GM19328 (cell line): Measurements from ENCODE around the gene TMEM208.

Source experiments
- ATAC-seq: cut with Tn5 transposase; IDR thresholded peaks from one replicate; pipeline ENCODE4 v1.9.1; 2021; ENCODE audit warnings: mild to moderate bottlenecking, moderate library complexity; ENCODE audit not compliant: unreplicated experiment

Gene TMEM208

DNA sequence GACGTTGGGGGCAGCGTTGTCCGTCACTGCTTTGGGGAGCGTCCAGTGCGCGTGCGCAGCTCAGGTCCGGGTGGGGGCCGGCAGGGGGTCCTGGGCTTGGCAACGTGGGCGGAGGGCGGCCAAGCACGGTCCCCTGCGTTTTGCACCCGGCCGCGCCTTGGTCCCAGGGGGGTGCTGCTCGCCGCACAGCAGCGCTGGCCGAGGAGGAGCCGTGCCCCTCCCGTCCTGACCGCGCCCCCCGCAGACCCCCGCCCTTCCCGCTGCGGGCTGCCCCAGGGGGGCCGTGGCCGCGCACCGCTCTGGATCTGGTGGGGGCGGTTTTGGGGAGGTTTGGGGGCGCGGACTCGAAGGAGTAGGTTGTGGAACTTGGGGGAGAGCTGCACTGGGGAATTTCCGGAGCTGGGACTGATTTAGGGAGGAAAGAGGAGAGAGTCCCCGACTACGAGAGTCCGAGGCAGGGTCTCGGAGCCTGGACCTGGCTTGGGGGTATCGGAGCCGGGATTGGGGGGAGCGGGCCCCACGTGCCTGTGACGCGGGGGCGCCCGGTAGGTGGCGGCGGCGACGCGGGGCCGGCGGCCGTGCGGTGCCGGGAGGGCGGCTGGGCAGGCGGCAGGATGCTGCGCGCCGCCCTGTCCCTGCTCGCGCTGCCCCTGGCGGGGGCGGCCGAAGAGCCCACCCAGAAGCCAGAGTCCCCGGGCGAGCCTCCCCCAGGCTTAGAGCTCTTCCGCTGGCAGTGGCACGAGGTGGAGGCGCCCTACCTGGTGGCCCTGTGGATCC, 21.7 kb downstream of the TMEM208 start, which contains the start of gene SLC9A5:
TSS of gene SLC9A5 (plus strand) at position 579 of the 777 bp plus-strand sequence. CDS start at position 615, 36 bp downstream.
- ATAC-seq: no peak

DNA sequence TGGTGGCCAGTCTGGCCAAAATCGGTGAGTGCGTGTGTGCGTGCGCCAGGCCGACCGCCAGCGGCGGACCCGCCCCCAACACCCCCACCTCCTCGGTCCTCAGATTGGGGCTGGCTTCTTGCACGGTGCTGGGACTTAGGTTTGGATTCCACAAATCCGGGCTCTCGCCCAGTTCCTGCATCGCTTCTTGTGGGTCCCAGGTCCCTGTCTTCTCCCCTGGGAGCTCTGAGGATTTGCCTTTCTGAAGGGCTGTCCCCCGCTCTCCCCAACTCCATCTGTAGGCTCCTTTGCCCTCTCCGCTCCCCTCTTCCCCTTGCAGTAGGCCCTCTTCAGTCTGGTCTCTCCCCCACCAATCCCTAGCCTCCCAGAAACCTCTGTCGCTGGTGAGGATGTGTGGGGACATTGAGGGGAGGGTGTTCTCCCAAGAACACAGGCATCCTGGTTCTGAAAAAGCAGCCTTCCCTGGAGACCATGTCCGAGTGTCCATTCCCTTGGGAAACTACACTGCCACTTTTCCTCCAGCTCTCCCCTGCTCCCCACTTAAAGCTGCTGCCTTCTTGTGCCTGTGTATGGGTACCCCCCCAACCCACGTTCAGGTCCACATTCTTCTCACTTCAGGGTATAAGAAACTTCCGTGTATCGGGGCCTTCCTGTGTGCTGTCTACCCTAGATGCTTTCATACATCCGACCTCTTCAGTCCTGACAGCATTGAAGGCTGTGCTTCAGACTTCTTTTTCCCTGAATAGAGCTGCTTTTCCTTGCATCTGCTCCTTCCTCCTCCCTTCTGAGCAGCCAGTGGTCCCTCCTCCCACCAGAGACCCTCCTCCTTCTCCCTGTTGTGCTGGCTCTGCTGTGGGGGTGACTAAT, 22.5 kb downstream of the TMEM208 start:
- no peak for ATAC-seq

GRCh38 chr16:67250045-67250327, 23.1 kb downstream of the TMEM208 start:
- no peak for ATAC-seq

DNA sequence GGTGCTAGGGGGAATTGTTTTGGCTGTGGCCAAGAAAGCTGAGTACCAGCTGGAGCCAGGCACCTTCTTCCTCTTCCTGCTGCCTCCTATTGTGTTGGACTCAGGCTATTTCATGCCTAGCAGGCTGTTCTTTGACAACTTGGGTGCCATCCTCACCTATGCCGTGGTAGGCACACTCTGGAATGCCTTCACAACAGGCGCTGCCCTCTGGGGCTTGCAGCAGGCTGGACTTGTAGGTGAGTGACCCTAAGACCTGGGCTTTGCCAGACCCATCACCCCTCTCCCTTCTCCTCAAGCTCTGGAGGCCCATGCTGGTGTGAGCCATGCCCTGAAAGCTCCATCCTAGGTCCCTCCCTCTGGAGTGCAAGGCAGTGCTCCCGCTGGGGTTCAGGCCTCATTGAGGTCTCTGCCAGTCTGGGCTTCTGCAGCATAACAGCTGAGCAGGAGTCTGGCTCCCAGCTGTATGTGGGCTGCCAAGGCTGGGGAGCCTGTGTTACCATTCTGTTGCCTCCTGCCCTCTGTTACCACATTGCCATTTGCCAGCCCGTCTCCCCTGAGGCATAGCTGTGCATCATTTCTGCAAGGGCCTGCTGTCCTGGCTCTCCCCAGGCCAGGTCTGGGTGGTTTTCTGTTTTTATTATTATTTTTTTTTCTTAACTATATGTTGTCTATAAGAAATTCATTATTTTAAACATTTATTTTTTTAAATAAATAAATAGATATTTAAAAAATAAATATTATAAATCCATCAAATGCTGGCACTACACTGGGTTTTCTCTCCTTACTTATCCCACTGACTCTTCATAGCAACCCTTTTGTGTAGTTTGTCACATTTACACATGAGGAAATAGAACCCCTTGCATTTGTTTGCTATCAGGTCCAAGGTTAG, 25.9 kb downstream of the TMEM208 start:
- no peak for ATAC-seq

DNA sequence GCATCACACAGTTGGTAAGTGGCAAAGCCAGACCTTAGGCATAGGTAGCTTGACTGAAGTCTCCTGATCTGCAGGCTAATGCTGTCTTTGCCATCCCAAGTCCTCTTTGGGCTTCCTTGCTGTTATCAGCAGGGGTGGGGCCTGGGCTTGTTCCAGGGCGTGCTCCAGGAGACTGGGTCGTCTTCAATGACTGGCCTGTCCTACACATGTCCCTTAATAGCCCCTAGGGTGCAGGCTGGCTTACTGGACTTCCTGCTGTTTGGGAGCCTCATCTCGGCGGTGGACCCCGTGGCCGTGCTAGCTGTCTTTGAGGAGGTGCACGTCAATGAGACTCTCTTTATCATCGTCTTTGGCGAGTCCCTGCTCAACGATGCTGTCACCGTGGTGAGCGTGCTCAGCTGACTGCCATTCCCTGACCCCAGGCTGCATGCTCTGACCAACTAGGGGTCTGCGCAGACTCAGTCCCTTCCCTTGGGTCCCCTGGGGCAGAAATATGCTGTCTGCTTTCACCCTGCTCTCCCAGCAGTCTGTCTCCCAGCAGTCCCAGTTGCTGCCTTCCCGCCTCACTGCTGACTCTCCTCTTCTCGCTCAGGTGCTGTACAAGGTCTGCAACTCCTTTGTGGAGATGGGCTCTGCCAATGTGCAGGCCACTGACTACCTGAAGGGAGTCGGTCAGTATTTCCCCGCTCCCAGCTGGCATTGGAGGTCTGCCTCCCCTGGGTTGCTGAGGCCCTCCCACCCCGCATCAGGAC, 28.0 kb downstream of the TMEM208 start:
- ATAC-seq: no peak

- ATAC-seq: no peak
Observed at GRCh38 chr16:67255553-67256221, 28.8 kb downstream of the TMEM208 start.

- no peak for ATAC-seq
Observed at GRCh38 chr16:67256701-67257230, 29.8 kb downstream of the TMEM208 start.

- no peak for ATAC-seq
Observed at GRCh38 chr16:67257486-67258160, 30.7 kb downstream of the TMEM208 start.

DNA sequence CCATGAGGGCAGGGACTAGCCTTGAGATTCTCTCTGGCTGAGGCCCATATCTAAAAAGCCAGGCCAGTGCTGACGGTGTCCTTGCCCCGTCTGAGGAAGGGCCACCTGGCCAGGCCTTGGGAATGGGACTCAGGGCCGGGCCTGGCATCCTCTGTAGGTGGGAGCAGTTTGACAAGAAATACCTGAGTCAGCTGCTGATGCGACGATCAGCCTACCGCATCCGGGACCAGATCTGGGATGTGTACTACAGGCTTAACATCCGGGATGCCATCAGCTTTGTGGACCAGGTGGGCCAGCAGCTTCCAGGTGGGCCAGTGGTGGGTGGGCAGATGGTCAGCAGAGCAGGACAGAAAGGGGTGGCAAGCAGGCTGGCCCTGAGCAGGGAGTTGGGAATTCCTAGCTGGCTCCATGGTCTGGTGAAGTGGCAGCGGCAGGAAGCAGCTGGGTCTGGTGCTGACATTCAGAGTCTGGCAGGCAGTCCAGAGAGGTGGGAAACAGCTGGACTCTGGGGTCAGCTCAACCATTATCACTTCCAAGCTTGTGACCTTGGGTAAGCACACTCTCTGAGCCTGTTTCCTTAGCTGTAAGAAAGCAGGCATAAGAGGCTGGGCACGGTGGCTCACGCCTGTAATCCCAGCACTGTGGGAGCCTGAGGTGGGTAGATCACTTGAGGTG, 31.4 kb downstream of the TMEM208 start:
- ATAC-seq: no peak

- ATAC-seq: no peak
Observed at GRCh38 chr16:67259705-67260104, 32.8 kb downstream of the TMEM208 start.

- ATAC-seq: no peak
Observed at GRCh38 chr16:67260426-67261063, 33.6 kb downstream of the TMEM208 start.

- ATAC-seq: no peak
Observed at GRCh38 chr16:67263201-67263600, 36.3 kb downstream of the TMEM208 start.

DNA sequence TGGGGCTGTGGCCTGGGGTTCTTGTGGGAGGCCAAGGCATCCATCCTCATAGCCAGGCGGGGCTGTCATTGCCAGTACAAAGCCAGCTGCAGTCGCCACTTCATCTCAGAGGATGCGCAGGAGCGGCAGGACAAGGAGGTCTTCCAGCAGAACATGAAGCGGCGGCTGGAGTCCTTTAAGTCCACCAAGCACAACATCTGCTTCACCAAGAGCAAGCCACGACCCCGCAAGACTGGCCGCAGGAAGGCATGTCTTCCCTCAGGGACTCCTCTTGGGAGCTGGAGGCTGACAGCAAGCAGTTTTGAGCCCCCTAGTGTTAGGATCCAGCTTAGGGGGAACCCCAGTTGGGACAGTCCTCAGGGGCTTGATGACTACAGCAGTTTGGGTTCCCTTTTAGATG, 37.3 kb downstream of the TMEM208 start:
- no peak for ATAC-seq

DNA sequence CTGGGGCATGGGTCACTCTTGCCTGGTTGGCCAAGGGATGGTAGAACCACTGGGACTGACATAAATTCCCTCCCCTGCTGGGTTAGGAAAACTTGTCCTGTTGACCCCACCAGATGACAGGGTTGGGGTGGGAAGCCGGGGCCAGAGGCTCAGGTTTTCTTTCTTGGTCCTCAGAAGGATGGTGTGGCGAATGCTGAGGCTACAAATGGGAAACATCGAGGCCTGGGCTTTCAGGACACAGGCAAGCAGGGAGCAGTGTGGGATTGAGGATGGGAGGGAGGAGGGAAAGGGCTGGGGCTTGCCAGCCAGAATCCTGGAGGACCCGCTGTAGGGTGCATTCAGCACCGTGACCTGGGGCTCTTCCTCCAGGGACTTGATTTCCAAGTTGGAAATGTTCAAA, 37.9 kb downstream of the TMEM208 start:
- no peak for ATAC-seq

DNA sequence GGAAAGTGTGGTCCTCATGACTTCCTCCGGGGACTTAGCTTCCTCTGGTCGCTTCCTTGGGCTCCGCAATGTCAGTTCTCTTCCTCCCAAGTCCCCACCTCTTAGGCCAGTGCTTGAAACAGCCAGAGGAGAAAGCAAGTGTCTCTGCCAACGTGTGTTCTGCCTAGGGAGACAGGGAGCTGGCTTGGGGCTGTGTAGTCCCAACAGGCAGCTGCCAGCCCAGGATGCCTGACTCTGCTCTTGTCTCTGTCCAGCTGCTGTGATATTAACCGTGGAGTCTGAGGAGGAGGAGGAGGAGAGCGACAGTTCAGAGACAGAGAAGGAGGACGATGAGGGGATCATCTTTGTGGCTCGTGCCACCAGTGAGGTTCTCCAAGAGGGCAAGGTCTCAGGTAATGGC, 38.9 kb downstream of the TMEM208 start:
- ATAC-seq: no peak

DNA sequence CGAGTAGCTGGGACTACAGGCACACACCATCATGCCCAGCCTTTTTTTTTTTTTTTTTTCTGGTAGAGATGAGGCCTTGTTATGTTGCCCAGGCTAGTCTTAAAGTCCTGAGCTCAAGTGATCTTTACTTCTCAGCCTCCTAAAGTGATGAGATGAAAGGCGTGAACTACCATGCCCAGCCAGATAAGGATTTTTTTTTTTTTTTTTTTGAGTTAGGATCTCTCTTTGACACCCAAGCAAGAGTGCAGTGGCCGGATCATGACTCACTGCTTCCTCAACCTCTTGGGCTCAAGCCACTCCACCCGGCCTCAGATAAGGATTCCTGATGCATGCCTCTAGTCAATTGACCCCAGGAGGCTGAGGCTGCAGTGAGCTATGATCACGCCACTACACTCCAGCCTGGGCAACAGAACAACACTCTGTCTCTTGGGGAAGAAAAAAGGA, 41.2 kb downstream of the TMEM208 start:
- no peak for ATAC-seq

DNA sequence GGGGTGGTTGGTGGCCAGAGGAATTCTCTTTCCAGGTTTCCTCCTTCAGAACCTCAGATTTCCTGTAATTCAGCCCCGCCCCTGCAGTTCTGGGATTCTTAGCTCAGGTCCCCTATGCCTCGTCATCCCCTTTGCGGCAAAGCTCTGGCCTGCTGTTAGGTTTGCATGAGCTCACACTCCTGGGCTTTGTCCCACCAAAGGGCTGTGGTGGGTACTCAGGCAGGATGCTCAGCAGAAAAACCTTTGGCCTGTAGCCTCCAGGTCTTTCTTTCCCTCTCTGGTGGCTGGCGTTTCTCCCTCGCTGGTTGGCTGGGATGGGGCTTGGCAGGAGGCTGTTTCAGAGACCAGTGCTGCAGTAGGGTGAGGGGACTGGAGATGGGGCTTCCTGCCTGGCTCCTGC, 42.8 kb downstream of the TMEM208 start:
- no peak for ATAC-seq

GRCh38 chr16:67270931-67271338, 44.0 kb downstream of the TMEM208 start:
- no peak for ATAC-seq
